ENCODE results near the gene NR5A1.

- TF ChIP-seq, protein P1, sequence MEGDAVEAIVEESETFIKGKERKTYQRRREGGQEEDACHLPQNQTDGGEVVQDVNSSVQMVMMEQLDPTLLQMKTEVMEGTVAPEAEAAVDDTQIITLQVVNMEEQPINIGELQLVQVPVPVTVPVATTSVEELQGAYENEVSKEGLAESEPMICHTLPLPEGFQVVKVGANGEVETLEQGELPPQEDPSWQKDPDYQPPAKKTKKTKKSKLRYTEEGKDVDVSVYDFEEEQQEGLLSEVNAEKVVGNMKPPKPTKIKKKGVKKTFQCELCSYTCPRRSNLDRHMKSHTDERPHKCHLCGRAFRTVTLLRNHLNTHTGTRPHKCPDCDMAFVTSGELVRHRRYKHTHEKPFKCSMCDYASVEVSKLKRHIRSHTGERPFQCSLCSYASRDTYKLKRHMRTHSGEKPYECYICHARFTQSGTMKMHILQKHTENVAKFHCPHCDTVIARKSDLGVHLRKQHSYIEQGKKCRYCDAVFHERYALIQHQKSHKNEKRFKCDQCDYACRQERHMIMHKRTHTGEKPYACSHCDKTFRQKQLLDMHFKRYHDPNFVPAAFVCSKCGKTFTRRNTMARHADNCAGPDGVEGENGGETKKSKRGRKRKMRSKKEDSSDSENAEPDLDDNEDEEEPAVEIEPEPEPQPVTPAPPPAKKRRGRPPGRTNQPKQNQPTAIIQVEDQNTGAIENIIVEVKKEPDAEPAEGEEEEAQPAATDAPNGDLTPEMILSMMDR (IDR thresholded peaks at IDR 0.05), result no peak
- no peak for TF ChIP-seq POLR2AphosphoS5 (IDR thresholded peaks at IDR 0.05; ENCODE audit: insufficient read depth in 1 of 2, low read depth in 1 of 2)
These were observed 59.9 kb downstream of the NR5A1 start for GRCh38 chr9:124447297-124447661.

Measured in vagina (tissue), 2 donors.